GM18867 (cell line): ENCODE data around the gene ENO2.

Experiments
- ATAC-seq: cut with Tn5 transposase; IDR thresholded peaks from one replicate; pipeline ENCODE4 v1.9.1; 2021; ENCODE audit warnings: mild to moderate bottlenecking, moderate library complexity; ENCODE audit not compliant: unreplicated experiment

ENO2 gene

GRCh38 chr12:6946920-6947374, 32.6 kb downstream of the ENO2 start:
- ATAC-seq = no peak

- no peak for ATAC-seq
These were observed 33.2 kb downstream of the ENO2 start for GRCh38 chr12:6947615-6948014.

GRCh38 chr12:6948873-6949594, 34.7 kb downstream of the ENO2 start:
- no peak for ATAC-seq

- ATAC-seq = no peak
These were observed 36.0 kb downstream of the ENO2 start for GRCh38 chr12:6950401-6950801.

GRCh38 chr12:6950811-6951540, 36.6 kb downstream of the ENO2 start, which contains the start of gene PTPN6:
Gene PTPN6 (plus strand): TSS chr12:6951356. CDS start chr12:6951513, 157 bp downstream.
- ATAC-seq = no peak

- ATAC-seq = no peak
These were observed 37.3 kb downstream of the ENO2 start for GRCh38 chr12:6951551-6952120.

GRCh38 chr12:6952121-6952862, 37.9 kb downstream of the ENO2 start:
- no peak for ATAC-seq

- ATAC-seq = no peak
These were observed 38.6 kb downstream of the ENO2 start for GRCh38 chr12:6952863-6953441.

GRCh38 chr12:6953442-6954315, 39.3 kb downstream of the ENO2 start:
- ATAC-seq = peak; percentile 40

GRCh38 chr12:6954316-6955107, 40.1 kb downstream of the ENO2 start:
- ATAC-seq = no peak

GRCh38 chr12:6955108-6956020, 41.0 kb downstream of the ENO2 start:
- no peak for ATAC-seq

GRCh38 chr12:6956021-6956727, 41.8 kb downstream of the ENO2 start:
- ATAC-seq = no peak

GRCh38 chr12:6957151-6957701, 42.8 kb downstream of the ENO2 start:
- no peak for ATAC-seq

GRCh38 chr12:6957741-6958608, 43.6 kb downstream of the ENO2 start:
- ATAC-seq = no peak

- no peak for ATAC-seq
These were observed 44.3 kb downstream of the ENO2 start for GRCh38 chr12:6958609-6959057.
